B cell (primary cell): Measurements from ENCODE around the gene NACC1. TPM values are rescaled to one million over a fixed set of nuclear protein-coding genes. Genes with fewer than 3 reads are reported as not detected.
A peak's percentile ranks its signal among the peaks of the same experiment; 100 is the strongest.

Experiments
- ATAC-seq: fragments of 200-7000 bp; cut with Tn5 transposase; one replicate; pipeline ENCODE4 v1.10.0; 2021; ENCODE audit warnings: low read depth, mild to moderate bottlenecking, moderate number of reproducible peaks, moderate library complexity
- CTCF ChIA-PET: fragments of 350-600 bp; sonication (Branson Sonifier 250); formaldehyde crosslinking; loops from one replicate; lab custom pipeline; 2021; ENCODE audit warnings: antibody characterized with exemption, inconsistent platforms; lab: Charles Lee
- POLR2A ChIA-PET: fragments of 350-600 bp; sonication (Branson Sonifier 250); formaldehyde crosslinking; loops from one replicate; lab custom pipeline; 2021; ENCODE audit warnings: antibody characterized with exemption; lab: Charles Lee
- DNase-seq: peaks from one replicate; pipeline ENCODE4 v3.0.0; 2013
- H2AFZ ChIP-seq: 2 replicates; pipeline ENCODE4 v1.6.1; 2012; ENCODE audit warnings: mild to moderate bottlenecking, low read depth, low read length; ENCODE audit not compliant: insufficient read depth, poor library complexity, severe bottlenecking
- H3K27ac ChIP-seq, 2 donors: 1 replicate in 1 of 2; 2 replicates in 1 of 2; pipeline ENCODE4 v1.5.1; 2012 to 2013; ENCODE audit warnings: low read length in 2 of 2, mild to moderate bottlenecking in 2 of 2, moderate library complexity in 1 of 2
- H3K27me3 ChIP-seq, 4 experiments: fragments of 200-600 bp in 1 of 4; sonication (generic) in 1 of 4; replicated peaks in 1 of 4; 1 replicate in 2 of 4; 2 replicates in 2 of 4; pipeline versions ENCODE4 v1.6.1 to v1.7.0; 2013 to 2016; ENCODE audit warnings: low read length in 3 of 4, mild to moderate bottlenecking in 2 of 4, mixed read lengths in 1 of 4, moderate library complexity in 1 of 4; ENCODE audit not compliant: insufficient read depth in 4 of 4, control insufficient read depth in 3 of 4; ENCODE audit errors: control extremely low read depth in 1 of 4
- H3K36me3 ChIP-seq, 2 experiments: replicated peaks in 1 of 2; 1 replicate in 1 of 2; 2 replicates in 1 of 2; pipeline versions ENCODE4 v1.6.1 to v1.7.1; 2013; ENCODE audit warnings: low read length in 1 of 2; ENCODE audit not compliant: insufficient read depth in 2 of 2, control insufficient read depth in 1 of 2; ENCODE audit errors: control extremely low read depth in 1 of 2, extremely low read depth in 1 of 2
- H3K4me1 ChIP-seq, 2 donors: fragments of 200-600 bp in 1 of 2; sonication (generic) in 1 of 2; 1 replicate in 1 of 2; 2 replicates in 1 of 2; pipeline versions ENCODE4 v1.5.1 to v1.6.1; 2013 to 2017; ENCODE audit warnings: low read length in 2 of 2; ENCODE audit not compliant: control insufficient read depth in 2 of 2, insufficient read depth in 2 of 2
- H3K4me2 ChIP-seq: replicated peaks from 2 replicates; pipeline ENCODE3; 2012; ENCODE audit warnings: mild to moderate bottlenecking, low read depth, low read length; ENCODE audit not compliant: poor library complexity, severe bottlenecking
- H3K4me3 ChIP-seq, 5 experiments: fragments of 200-600 bp in 1 of 5; sonication (generic) in 1 of 5; 1 replicate in 3 of 5; 2 replicates in 2 of 5; pipeline versions ENCODE4 v1.5.1 to v1.7.0; 2011 to 2016; ENCODE audit warnings: low read length in 4 of 5, mild to moderate bottlenecking in 4 of 5, low read depth in 2 of 5, control low read depth in 1 of 5, moderate library complexity in 1 of 5; ENCODE audit not compliant: insufficient read depth in 1 of 5; ENCODE audit errors: control extremely low read depth in 1 of 5, extremely low read depth in 1 of 5
- H3K79me2 ChIP-seq: fragments of 200-600 bp; sonication (generic); one replicate; pipeline ENCODE4 v1.6.0; 2016; ENCODE audit warnings: low read length; ENCODE audit not compliant: control insufficient read depth, insufficient read depth
- H3K9ac ChIP-seq: fragments of 200-600 bp; sonication (generic); 2 replicates; pipeline ENCODE4 v1.6.1; 2017; ENCODE audit warnings: mild to moderate bottlenecking, low read length, moderate library complexity
- H3K9me3 ChIP-seq, 3 donors: one replicate each; pipeline versions ENCODE4 v1.6.1 to v1.7.1; 2013; ENCODE audit warnings: low read length in 2 of 3; ENCODE audit not compliant: control insufficient read depth in 2 of 3, insufficient read depth in 1 of 3; ENCODE audit errors: control extremely low read depth in 1 of 3
- H4K20me1 ChIP-seq: 2 replicates; pipeline ENCODE4 v1.6.0; 2012; ENCODE audit warnings: mild to moderate bottlenecking, low read length; ENCODE audit not compliant: insufficient read depth, control insufficient read depth, poor library complexity, severe bottlenecking
- H3K27ac Mint-ChIP-seq: one replicate; pipeline ENCODE4 v1.8.0; 2021; ENCODE audit warnings: mixed read lengths
- H3K27me3 Mint-ChIP-seq: one replicate; pipeline ENCODE4 v1.8.0; 2021; ENCODE audit warnings: mixed read lengths
- H3K4me1 Mint-ChIP-seq: one replicate; pipeline ENCODE4 v1.8.0; 2021; ENCODE audit warnings: mixed read lengths
- H3K4me3 Mint-ChIP-seq: one replicate; pipeline ENCODE4 v1.8.0; 2021; ENCODE audit warnings: mixed read lengths
- H3K9me3 Mint-ChIP-seq: one replicate; pipeline ENCODE4 v1.8.0; 2022; ENCODE audit warnings: mixed read lengths; ENCODE audit not compliant: insufficient read depth
- CTCF ChIP-seq: fragments of 200-600 bp; IDR thresholded peaks from one replicate; pipeline ENCODE4 v1.8.0; 2022; ENCODE audit warnings: antibody characterized with exemption, mild to moderate bottlenecking
- EZH2 ChIP-seq: IDR thresholded peaks from 2 replicates; pipeline ENCODE4 v1.6.1; 2012; ENCODE audit warnings: borderline replicate concordance, low read depth, mild to moderate bottlenecking, moderate library complexity, low read length; ENCODE audit not compliant: insufficient read depth, poor library complexity, severe bottlenecking
- WGBS: methylation state at CpG from one replicate; pipeline ENCODE4 v1.1.5; 2013; ENCODE audit warnings: missing lambda C conversion rate; ENCODE audit not compliant: insufficient coverage; 5-methylcytosine and 5-hydroxymethylcytosine counted together
- intact Hi-C: fragments of 100-400 bp; cut with micrococcal nuclease; formaldehyde crosslinking; loops from one replicate; pipeline ENCODE4 v1.10.0; 2022
- polyA plus RNA-seq: library from polyadenylated mRNA; depleted of rRNA; stranded (reverse); fragments of >200 nt; gene quantifications from 2 replicates; pipeline ENCODE4 v1.2.3, GENCODE V29; 2012
- total RNA-seq, 2 donors: library from RNA; stranded (reverse); fragments of 120-200 nt in 1 of 2; gene quantifications; 1 replicate in 1 of 2; 2 replicates in 1 of 2; pipeline versions ENCODE4 v1.2.3 to v1.2.4, GENCODE V29; 2013 to 2022

NACC1 gene
- total and polyA plus RNA-seq, 2 donors (not counting 1 experiment from before 2014, with no cell fraction given): 25.9 to 27.5 TPM

DNA sequence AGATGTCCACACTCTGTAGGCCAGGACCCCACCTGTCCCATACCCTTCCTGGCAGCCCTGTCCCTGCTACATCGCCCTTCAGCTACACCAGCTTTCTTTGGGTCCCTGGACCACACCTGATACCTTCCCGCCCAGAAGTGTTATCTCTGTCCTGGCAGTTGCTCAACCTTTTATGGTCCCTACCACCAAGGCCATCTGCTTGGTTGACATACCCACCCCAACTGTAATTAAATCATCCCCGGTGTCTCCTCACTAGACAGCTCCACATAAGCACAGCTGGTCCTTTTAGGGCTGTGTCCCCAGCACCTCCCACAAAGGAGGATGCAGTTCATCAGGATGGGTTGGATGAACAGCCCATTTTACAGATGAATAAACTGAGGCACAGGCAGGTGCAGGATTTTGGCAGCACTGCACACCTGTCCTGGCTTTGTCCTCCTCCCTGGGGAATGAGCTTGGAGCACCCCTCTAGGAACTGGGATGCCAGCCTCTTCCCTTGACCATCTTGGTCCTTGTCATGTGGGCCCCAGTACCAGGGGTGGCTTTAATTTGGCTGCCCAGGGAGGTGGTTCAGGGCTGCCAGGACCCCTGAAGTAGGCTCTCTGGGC lies 12.9 kb downstream of the NACC1 start:
- H3K27me3 Mint-ChIP-seq: no peaks in the 10 kb centered on the region
- no peaks in the 10 kb centered on the region for H3K9me3 ChIP-seq
- CTCF ChIA-PET: interaction anchor here (0.8 kb wide), 1 partner anchor 65 kb away, joined by 4 read pairs; no protein-coding TSS in a partner anchor
- peaks cover 14% of the 10 kb centered on the region for H4K20me1 ChIP-seq
- H3K27ac Mint-ChIP-seq: no peak overlapping the region
- H3K79me2 ChIP-seq: peaks cover 89% of the 10 kb centered on the region
- peaks cover 0 to 9% of the 10 kb centered on the region in 2 experiments for H3K36me3 ChIP-seq
- H3K4me1 ChIP-seq: no peaks in the 10 kb centered on the region
- 97% methylated on average over 3 of the region's 3 CpGs for whole genome bisulfite sequencing
- H3K9ac ChIP-seq: no peak overlapping the region
- H3K4me3 ChIP-seq: no peak overlapping the region
- no peak overlapping the region for H3K4me2 ChIP-seq
- H3K4me3 Mint-ChIP-seq: no peak overlapping the region
- ATAC-seq (no peak), DNase-seq (no peak)
- no peaks in the 10 kb centered on the region for H3K9me3 Mint-ChIP-seq
- intact Hi-C loops: no loop called here
- POLR2A ChIA-PET: no interaction called here
- no peak overlapping the region for H3K27ac ChIP-seq
- H3K27me3 ChIP-seq: no peaks in the 10 kb centered on the region
- H2AFZ ChIP-seq: no peak overlapping the region
- peaks cover 12% of the 10 kb centered on the region for H3K4me1 Mint-ChIP-seq
- no peak for TF ChIP-seq EZH2
- no peak for TF ChIP-seq CTCF

DNA sequence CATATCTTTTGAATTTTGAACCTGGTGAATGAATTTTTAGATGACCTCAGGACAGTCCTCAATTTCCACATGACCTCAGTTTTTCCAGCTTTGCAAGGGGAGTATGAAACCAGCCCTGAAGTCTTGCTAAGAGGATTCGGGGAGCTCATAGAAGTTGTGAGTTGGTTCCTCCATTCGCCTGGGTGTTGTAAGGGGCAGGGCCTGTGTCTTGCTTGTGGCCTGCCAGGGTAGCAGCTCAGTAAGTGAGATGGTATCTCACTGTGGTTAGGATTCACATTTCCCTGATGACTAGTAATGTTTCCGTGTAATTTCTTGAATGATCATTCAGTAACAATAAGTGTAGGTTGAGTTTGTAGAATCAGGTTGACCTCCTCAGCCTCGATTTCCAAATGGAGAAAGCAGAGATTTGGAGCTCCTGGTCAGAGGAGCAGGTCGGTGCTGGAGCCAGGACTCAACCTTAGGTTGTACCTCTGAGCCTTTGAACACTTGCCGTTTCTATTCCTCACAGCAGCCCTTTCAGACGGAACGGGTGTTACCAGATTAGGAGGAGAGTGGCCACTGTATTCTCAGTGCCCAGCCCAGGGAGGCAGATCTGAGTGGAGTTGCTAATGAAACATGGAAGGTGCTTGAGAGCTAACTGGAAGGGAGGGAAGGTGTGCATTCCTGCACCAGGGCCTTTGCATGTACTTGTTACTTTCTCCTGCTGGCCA lies 14.6 kb downstream of the NACC1 start:
- no peak overlapping the region for H3K4me3 ChIP-seq
- 83% methylated on average over 7 of the region's 8 CpGs for WGBS
- Mint-ChIP-seq H3K27ac (peak overlapping the region; percentile 67), H3K4me1 (peaks cover 12% of the 10 kb centered on the region), H3K4me3 (no peak overlapping the region), H3K27me3 (no peaks in the 10 kb centered on the region), H3K9me3 (no peaks in the 10 kb centered on the region)
- H4K20me1 ChIP-seq: peaks cover 14% of the 10 kb centered on the region
- peaks cover 0 to 15% of the 10 kb centered on the region in 2 experiments for H3K36me3 ChIP-seq
- ChIA-PET CTCF (interaction anchor here (1.0 to 1.1 kb wide), 2 partner anchors 12 to 39 kb away, joined by 3 read pairs; no protein-coding TSS in a partner anchor), POLR2A (interaction anchor here (0.6 to 0.9 kb wide), 3 partner anchors 14 to 242 kb away, joined by 3 to 5 read pairs (median 3); partner anchors contain the start of gene GCDH)
- TF ChIP-seq CTCF (no peak), EZH2 (no peak)
- no peak overlapping the region for H2AFZ ChIP-seq
- intact Hi-C loops: no loop called here
- H3K4me1 ChIP-seq: no peaks in the 10 kb centered on the region
- no peaks in the 10 kb centered on the region for H3K9me3 ChIP-seq
- DNase-seq (no peak), ATAC-seq (no peak)
- no peak overlapping the region for H3K27ac ChIP-seq
- H3K4me2 ChIP-seq: no peak overlapping the region
- no peaks in the 10 kb centered on the region for H3K27me3 ChIP-seq
- H3K79me2 ChIP-seq: peaks cover 84% of the 10 kb centered on the region
- H3K9ac ChIP-seq: no peak overlapping the region
